ENCODE results near the gene AHDC1.

The AHDC1 gene

DNA sequence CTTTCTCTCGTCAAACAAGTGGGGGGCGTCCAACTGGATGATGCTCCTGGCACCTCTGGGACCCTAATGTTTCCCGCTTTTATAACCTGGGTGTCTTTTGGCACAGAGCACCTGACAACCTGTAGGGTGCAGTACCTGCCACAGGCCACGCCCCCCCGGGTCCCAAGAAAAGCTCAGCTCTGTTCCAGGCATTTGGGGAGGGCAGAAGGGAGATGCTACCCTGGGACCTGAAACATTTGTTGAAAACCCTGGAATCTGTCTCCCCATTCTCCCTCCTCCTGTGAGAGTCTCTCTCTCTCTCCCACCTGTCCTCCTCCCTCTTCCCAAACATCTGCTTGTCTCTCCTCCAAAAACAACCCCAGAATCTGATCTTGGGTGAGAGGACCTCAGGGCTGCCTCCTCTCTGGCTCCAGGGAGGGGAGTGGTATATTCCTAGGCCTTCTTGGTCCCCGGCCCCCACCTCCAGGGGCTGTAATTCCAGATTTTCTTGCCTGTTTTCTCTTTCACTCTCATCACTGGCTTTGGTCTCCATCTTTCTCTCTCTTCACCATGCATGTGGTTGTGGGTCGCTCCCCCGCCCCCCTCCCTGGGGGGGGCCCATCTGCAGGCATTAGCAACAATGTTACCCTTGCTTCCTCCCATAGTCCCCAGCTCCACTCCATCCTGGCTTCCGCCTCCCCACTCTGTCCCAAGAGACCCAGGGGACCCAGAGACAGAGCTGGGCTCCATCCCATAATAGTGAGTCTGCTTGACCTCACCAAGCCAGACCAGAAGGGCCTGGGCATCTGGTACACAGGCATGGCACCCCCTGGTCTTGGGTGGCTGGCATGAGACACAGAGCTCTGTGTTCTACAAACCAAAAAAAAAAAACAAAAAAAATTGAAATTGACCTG, 4.1 kb downstream of the AHDC1 start:
- no peak for DNase-seq (ENCODE audit: low read depth)

DNA sequence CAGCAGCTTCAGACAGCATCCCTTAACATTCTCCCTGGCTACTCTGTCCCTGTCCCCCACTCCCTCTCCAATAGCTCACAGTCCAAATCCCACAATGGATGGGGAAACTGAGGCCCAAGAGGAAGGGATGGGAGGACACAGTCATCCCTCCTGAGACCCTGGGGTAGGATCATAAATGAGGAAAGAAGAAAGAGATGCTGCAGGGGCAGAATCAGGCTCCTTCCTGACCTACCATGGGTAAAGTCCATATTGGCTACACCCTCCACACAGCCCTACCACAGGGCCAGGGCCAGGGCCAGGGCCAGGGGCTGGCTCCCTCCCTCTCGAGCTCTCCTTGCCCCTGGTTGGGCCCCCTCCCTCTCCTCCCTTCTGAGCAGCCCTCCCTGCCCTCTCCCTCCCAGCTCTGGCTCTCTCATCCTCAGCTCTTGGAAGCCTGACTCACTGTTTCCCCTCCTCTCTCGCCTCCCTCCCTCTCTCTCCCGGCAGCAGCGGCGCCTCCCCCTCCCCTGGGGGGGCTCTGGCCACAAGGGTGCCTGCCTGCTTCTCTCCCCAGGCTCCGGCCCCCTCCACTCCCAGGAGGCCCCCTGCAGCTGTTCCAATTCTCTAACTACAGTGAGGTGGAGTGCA, 4.9 kb downstream of the AHDC1 start:
- no peak for DNase-seq (ENCODE audit: low read depth)

DNA sequence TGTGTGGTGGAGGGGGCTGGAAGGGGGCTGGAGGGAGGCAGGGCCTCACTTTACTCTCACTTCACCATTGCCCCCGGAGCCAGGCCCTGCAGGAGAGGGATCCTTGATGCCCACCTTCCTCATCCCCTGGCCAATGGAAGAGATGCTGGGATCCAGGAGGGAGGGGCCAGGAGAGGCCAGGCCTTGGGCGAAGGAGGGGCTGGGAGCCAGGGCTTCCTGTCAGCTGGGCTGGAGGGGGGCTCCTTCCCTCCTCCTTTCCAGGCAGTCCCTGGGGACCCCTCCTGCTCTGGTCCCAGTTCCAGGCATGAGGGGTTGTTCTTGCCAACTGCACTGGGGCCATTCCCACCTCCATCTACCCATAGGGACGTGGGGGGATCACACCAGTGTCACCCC, 5.7 kb downstream of the AHDC1 start:
- DNase-seq (ENCODE audit: low read depth), result no peak

DNA sequence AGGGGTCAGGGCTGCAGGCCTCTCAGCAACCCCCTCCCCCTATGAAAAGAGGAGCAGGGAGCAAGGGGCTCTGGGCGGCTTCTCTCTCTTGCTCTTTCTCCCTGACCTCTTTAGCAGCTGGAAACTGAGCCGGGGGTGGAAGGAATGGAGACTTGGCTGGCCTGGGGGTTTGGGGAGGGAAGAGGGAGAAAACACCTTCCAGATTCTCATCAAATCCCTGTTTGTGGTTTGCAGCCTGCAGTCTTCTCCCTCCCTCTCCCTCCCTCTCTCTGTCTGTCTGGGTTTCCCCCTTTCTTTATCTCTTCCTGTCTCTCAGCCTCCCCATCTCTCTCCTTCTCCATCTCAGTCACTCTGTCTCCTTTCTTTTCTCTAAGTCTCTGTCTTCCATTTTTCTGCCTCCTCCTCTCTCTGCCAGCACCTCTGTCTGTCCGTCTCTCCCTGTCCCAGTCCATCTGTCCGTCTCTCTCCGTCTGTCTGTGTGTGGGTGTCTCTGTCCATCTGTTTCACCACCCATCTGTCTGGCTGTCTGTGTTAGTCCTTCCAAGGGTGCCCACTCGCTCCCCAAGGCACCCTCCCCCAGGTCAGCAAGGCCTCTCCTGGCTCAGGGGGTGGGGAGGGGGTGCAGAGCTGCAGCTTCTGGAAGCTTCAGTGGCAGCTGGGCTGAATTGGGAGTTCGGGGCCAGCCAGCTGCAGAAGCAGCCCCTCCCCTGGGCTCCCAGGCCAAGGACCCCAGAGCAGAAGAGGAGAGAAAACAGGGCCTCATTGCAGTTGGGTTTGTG, 6.2 kb downstream of the AHDC1 start:
- DNase-seq (ENCODE audit: low read depth), result no peak

DNA sequence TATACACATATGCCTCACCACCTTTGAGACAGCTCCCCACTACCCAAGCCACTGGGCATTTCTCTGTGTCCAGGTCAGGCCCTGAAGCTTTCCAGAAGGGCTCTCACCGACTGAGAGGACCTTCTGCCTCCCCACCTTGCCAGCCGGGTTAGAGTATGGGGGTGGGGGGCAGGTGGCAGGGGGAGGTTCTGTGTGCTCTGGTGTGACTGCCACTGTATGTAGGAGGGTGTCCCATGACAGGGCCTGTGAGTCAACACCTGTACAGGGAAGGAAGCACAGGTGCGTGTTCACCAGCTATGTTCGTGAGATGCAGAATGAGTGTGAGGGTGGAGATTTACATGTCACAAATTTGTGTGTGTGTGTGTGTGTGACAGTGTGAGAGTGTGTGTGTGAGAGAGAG, 7.0 kb downstream of the AHDC1 start:
- no peak for DNase-seq (ENCODE audit: low read depth)

DNA sequence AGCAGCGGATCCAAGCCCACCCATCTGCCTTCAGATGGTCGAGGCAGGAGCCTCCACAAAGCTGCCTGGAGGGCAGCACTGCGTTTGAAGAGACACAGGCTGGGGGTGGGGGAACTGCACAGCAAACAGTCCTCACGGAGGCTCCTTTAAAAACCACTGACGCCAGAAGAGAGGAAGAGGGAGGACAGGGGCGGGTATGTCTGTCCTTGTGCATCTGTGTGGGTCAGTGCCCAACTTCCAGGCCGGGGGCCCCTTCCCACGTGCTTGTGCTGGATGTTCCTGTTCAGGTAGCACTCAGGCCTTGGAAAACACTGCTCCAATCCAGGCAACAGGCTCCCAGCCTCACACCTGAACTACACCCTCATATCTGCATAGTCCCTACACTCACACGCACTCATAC, 7.7 kb downstream of the AHDC1 start:
- no peak for DNase-seq (ENCODE audit: low read depth)

DNA sequence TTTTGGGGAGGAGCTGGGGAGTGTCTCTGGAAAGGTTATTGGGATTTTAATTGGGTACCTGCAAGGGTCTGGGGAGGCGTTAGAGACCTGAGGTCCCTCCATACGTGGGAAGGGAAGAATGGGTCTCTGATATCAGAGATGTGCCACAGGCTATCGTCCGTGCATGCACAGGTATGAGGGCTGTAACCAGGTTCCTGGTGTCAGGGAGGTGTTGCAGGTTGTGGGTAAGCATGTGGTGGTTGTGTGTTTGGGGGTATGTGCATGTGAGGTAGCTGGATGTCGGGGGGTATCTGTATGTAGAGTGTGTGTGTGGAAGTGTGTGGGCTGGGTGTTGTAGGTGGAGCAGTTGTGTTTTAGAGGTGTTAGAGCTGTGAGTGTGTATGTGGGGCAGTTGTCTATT, 8.3 kb downstream of the AHDC1 start:
- DNase-seq (ENCODE audit: low read depth), result no peak

DNA sequence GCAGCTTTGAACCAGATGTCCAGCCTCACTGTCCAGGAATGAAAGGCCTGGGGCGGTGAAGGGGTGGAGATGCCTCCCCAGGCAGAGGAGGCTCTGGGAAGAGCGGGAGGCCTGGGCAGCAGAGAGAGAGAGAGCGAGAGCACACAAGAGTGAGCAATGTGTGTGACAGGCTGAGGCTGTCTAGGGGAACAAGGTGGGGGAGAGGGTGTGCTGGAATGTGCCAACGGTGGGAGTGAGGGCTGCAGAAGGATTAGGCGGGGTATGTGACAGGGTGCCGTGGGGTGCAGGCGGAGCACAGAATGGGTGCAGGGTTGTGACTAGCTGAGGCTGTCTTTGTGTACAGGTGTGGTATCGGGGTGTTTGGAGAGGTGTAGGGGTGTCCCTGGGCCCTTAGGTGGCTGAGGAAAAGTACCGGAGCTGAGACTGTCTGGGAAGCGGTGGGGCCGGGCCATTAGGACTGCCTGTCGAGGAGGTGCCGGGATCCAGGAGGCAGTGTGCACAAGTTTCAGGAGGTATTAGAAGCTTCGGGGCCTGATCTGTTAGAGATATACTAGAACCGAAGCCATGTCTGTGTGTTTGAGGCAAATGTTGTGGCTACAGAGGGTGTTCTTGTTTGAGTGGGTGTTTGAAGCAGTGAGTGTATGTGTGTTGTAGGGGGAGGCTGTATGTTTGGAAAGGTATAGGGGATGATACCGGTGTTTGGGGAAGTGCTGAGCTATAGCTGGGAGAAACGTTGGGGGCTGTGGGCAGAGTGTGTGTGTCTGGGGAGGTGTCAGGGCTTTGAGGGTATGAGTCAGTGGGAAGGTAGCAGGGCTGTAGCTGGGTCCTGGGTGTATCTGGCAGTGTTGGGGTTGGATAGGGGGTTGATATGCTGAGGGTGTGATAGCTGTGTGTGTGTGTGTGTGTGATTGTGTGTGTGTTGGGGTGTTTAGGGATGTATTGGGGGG, 9.1 kb downstream of the AHDC1 start:
- DNase-seq (ENCODE audit: low read depth), result no peak

DNA sequence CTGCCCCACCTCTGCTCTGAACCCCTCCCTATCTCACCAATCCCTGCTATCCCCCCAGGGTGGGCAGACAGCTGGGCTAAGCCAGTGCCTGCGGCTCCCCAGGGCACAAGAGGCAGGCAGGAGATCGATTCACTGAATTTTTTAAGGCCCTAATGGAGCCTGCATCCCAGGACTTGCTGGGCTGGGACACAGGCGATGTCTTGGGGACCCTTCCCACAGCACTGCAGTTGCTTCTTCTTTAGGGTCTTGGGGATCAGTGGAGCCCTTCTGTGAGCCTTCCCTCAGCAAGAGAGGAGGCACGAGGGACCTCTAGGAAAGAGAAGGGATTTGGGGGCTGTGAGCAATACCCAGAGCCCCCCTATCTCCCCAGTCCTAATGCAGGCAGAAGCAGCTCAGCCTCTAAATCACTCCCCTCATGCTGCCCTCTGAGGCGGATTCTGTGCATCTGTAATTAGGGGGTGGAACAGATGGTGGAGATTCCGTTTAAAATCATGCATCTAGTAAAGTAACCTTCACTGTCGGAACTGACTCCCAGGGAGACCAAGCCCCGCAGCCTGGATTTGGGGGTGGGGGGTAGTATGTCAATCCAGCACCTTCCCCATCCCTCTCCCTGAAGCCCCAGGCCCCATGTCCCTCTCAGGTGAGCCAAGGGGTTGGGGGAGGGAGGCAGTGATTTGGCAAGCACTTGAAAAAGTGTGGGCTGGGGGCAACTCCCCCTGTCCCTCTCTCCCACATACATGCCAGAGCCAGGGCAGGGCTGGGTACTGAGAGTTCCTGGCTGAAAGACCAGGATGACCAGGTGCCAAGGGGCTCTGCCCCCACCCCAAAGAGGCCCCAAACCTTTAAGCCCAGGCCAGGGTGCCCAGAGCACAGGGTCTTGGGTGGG, 10.0 kb downstream of the AHDC1 start:
- no peak for DNase-seq (ENCODE audit: low read depth)

DNA sequence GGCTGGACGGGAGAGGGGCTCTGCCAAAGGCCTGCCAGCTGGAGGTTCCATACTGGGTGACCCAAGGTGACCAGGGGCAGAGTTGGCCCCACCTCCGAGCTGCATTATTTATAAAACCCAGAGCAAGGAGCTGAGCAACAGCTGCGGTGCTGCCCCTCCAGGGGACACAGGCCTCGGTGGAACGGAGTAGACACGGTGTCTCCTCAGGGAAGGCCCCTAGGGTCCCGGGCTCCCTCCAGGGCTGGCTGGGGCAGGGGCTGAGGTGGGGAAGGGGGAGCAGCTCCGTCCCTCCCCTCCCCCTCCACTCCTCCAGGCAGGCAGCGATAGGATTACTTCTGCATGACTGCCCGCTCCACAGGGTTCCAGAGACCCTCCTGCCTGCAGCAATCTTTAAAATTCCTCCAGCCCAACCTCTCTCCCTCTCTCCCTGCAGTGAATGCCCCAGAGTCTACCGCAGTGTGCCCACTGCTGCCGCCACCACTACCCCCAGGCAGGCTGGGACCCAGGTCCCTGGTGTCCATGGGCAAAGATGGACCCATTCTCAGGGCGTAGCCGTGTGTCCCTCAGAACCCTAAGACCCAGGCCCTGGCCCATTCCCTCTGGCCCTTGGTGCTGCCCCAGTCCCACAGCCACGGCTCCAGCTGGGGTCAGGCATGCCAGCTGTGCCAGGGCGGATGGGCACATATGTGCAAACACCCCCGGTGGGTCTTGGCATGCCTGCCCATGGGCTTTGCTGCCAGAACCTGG, 10.8 kb downstream of the AHDC1 start:
- no peak for DNase-seq (ENCODE audit: low read depth)

DNA sequence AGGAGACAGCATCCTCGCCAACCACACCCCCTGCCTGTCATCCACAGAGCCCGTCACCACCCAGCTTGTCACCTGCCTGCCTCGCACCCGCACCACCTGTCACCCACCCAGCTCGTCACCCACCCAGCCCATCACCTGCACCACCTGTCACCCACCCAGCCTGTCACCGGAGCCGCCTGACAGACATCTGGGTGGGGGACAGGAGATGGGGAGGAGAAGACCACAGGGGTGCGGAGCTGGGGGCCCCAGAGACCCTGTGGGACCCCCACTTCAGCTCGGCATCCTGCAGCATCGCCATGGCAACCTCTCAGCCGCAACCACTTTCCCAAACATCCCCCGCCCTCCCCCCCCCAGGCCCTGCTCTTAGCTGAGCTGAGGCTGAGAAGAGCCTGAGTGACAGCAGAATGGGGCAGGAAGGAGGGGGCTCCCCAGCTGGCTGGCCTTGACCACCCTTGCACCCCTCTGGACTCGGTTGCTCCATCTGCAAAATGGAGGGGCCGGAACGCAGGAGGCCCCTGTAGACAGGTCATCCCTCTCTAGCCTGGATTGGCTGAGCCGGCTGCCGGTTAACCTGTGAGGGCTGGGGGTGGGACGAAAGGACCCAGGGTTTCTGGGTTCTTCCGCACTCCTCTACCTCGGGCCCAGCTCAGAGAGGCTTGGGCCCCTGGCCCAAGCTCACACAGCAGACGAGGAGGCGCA, 11.6 kb downstream of the AHDC1 start:
- DNase-seq (ENCODE audit: low read depth), result no peak

DNA sequence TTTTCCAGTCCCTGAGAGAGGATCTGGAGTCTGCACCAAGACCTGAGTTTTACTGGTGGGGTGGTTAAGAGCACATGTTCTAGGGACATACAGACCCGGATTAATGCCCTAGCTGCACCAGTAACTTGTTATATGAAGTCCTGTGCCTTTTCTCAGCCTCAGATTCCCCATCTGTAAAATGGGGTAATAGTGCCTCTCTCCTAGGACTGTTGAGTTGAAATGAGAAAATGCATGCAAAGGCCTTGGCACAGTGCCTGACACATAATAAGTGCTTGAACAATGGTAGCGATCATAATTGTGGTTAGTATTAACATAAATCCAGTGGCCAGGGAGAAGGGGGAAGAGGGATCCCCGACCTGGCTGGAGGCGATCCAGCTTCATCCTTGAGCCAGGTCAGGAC, 12.3 kb downstream of the AHDC1 start:
- no peak for DNase-seq (ENCODE audit: low read depth)

DNA sequence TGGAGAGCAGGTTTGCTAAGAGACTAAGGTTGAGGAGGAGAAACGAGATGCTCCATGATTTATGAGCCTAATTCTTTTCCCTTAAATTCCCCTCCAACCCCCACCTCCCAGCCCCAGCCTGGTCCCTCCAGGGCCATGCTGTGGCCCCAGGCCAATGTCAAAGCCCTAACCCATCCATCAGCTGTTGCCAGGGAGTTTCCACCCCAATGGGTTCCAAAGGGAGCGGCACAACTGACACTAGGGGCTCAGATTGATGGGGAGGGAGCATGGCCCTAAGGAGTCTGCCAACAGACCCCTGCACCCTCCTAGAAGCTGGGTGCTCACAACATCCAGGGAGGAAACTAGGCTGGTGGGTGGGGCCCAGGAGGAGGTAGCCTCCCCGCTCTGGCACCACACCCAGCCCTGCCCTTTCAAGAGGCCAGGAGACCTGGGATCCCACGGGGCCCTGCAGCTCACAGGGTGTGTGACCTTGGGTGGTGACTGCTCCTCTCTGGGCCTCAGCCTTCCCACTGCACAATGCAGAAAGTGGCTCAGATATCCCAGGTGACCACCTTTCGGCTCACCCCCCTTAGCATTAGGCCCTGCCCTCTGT, 12.9 kb downstream of the AHDC1 start:
- DNase-seq (ENCODE audit: low read depth), result no peak

DNA sequence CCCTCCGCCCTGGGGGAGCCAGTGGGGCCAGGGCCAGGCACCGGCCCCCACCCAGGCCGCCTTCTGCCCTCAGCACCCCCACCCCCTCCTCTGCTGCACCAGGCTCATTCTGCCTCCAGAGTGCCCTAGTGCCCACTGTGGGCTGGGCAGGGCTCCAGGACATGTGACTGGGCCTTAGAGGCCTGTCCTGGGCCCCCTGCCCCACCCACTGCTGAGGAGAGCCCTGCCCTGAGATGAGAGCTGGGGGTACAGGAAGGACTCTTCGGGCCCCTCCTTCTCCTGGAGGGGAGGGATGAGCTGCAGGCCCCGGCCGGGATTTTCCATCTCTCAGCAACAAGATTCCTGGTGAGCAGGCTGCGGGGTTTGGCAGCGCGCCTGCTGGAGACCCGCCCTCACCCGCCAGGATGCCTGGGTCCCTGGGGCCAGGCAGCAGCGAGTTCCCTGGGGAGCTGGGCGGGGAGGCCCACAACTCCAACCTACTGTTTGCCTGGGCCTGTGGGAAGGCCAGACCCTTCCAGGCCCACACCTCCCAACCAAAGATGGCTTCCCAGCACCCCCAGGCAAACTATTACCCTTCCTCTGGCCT, 14.0 kb downstream of the AHDC1 start:
- DNase-seq (ENCODE audit: low read depth), result no peak

DNA sequence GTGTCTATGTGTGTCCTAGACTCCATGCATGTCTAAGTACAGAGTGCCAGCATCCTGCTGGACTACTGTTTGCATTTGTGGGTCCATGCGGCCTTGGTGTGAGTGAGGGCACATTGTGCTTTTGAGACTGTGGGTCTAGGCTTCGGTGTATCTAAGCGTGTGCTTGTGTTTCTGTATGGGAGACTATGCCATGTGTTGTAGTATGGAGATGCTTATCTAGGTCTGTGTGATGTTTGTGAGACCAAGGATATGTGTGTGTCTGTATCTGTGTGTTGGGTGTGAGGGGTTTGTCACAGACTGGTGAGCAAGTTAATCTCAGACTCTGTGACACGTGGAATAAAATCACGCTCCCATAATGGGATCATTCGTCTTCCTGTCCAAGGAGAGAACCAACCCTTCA, 14.5 kb downstream of the AHDC1 start:
- DNase-seq (ENCODE audit: low read depth), result no peak

DNA sequence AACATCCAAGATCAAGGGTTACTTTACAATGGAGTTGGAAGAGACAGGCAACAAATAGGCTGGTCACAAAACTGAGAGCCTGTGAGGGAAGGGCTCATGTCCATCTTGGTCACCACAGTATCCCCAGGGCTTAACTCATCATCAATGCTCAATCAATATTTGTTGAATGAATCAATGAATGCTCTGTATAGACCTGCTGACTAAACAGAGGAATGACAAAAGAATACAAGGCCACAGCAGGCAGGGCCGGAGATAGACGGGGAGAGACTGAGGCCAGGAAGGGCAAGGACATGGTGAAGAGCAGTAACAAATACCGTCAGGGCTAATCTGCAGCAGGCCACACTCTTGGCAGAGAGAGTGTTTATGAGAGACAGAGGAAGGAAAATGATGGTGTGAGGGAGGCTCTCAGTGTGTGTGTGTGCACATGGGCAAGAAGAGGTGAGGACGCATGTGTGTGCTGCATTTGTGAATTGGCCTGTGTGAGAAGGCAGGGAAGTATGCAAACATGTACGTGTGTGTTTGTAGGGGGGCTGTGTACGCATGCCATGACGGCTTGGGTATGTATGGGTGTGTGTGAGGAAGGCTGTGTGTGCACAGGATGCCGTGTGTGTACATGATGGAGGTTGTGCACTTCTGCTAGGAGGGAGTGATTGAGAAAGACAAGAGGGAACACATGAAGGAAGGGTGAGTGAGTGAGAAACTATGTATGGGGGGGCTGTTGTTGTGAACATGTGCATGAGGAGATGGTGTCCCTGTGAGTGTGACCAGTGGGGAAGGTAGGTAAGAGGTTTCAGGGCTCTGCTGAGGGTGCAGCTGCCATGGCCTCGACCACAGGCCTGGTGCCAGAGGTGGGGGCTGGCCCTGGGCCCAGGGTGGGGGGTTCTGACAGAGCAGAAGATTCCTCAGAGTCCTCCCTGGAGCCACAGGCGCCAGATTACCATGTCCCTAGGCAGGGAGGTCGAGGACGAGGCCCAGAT, 15.4 kb downstream of the AHDC1 start:
- DNase-seq (ENCODE audit: low read depth), result no peak

DNA sequence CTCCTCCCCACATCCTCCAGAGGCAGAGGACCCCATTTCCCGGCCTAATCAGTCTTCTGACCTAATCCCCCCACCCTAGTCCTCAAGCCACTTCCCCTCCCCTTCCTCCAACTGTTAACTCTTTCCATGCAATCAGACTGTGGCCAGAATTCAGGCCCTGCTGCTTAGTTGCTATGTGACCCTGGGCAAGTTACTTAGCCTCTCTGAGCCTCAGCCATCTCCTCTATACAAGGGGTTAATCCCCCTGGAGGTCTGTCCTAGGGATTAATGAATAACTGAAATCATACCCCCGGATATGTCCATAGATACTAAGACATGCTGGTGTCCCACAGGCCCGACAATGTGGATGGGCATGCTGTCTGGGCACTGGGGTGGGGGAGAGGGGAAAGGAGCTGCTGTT, 18.3 kb downstream of the AHDC1 start:
- no peak for DNase-seq (ENCODE audit: low read depth)
